ENCODE results near the gene BLOC1S5. TPM values are rescaled to one million over a fixed set of nuclear protein-coding genes. Genes with fewer than 3 reads are reported as not detected.

Gene BLOC1S5, protein sequence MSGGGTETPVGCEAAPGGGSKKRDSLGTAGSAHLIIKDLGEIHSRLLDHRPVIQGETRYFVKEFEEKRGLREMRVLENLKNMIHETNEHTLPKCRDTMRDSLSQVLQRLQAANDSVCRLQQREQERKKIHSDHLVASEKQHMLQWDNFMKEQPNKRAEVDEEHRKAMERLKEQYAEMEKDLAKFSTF
- total RNA-seq, result 13.6 and 14.3 TPM in 2 replicates

DNA sequence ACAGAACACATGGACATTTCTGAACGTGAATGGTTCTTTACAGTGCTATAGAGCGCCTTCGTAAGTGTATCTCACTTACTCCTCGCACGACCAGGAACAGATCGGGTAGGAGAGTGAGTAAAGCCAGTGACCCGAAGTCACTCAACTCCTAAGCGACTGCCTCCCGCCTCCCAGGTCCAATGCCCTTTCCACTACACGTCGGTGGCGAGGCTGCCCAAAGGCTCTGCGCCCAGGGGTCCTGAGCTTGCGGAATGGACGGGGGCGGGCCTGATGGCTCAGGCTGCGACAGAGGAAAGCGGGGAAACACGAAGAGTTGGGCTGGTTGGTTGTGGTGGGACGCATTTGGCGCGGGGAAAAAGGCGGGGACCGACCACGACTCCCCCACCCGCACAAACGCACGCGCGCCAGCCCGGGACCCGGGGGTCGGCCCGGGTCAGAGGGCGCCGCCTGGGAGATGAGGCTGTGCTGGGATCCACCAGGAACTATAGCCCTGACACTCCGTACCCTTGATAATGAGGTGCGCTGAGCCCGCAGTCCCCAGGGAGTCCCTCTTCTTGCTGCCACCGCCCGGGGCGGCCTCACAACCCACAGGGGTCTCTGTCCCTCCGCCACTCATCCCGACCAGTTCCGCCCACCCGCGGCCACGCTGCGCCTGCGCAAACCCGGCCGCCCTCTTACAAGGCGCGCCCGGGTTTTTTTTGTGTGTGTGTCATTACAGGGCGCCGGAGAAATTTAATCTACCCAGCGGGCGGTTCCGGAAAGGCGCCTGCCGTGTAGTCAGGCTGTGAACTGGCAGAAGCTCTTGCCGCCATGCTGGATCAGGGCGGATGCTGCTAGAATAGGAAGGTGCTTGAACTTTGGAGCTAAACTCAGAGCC is at the start of gene BLOC1S5:
TSS of gene BLOC1S5 (minus strand) at position 629 of the 877 bp plus-strand sequence. CDS start at position 616, 13 bp downstream.

DNA sequence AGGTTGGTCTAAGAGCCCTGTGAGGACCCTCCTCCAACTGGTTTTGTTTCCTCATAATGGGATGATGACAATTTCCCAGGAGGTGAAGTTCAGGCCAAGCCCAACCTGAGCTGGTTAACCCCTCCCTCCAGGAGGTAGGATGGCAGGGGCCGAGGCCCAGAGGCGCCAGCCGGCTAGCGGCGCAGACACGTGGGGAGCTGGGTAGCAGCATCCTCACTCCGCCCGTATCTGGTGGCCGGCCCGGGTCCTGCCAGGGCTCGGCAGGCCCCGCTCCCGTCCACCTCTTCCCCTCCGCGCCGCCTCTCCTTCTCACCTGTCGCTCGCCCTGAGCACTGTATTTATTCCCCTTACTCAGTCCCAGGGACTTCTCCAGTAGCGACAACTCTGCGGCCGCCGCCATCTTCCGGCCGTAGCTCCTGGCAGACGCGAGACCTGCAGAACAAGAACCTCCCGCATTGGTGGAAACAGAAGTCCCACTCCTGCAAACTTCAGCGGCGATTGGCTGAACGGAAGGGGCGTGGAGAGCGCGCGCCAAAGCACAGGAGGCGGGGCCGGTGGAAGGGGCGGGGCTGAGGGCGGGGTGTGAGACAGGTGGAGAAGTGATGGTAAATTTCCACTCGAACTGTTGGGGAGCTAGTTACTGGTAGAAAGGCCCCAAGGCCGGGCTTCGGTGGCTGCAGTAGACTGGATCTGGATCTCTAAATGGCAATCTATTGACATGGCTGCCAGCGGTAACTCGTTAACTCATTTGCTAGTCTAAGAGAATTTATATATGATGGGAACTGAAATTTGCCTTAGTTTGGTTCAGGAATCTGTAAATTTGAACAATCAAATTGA is 38.2 kb upstream of the BLOC1S5 start, which contains the start of gene EEF1E1:
TSS of gene EEF1E1 (minus strand) at position 427 of the 837 bp plus-strand sequence. CDS start at position 400, 27 bp downstream.

Other genes starting within 250 kb of the BLOC1S5 start
- 420 and 439 TPM in 2 replicates for gene TXNDC5, start 153.6 kb downstream of the BLOC1S5 start, total RNA-seq
- 22.1 and 22.9 TPM in 2 replicates for gene EEF1E1, start 38.2 kb upstream of the BLOC1S5 start, total RNA-seq